Naive B cell (primary cell): ENCODE results near the gene HSF4. TPM values are rescaled to one million over a fixed set of nuclear protein-coding genes. Genes with fewer than 3 reads are reported as not detected.
A peak's percentile ranks its signal among the peaks of the same experiment; 100 is the strongest.

Experiments
- ATAC-seq, 2 donors: fragments of 150-1000 bp; cut with Tn5 transposase; 2 replicates each; pipeline ENCODE4 v1.10.0; 2021; ENCODE audit warnings: low read depth in 2 of 2, mild to moderate bottlenecking in 2 of 2, moderate library complexity in 2 of 2
- DNase-seq: peaks from one replicate; pipeline ENCODE4 v3.0.0; 2022
- H3K27ac Mint-ChIP-seq, 6 donors: one replicate each; pipeline ENCODE4 v1.8.0; 2020 to 2022; ENCODE audit warnings: mild to moderate bottlenecking in 6 of 6, mixed read lengths in 6 of 6, moderate library complexity in 5 of 6, inconsistent platforms in 2 of 6
- H3K27me3 Mint-ChIP-seq, 3 donors: one replicate each; pipeline ENCODE4 v1.8.0; 2021 to 2022; ENCODE audit warnings: mixed read lengths in 3 of 3, mild to moderate bottlenecking in 1 of 3
- H3K36me3 Mint-ChIP-seq, 2 donors: one replicate each; pipeline ENCODE4 v1.8.0; 2020 to 2022; ENCODE audit warnings: mixed read lengths in 2 of 2, inconsistent platforms in 1 of 2, mild to moderate bottlenecking in 1 of 2
- H3K4me1 Mint-ChIP-seq, 3 donors: one replicate each; pipeline ENCODE4 v1.8.0; 2020 to 2022; ENCODE audit warnings: mixed read lengths in 3 of 3, inconsistent platforms in 1 of 3, mild to moderate bottlenecking in 1 of 3, moderate library complexity in 1 of 3
- H3K4me3 Mint-ChIP-seq, 8 donors: one replicate each; pipeline ENCODE4 v1.8.0; 2020 to 2022; ENCODE audit warnings: mild to moderate bottlenecking in 8 of 8, mixed read lengths in 8 of 8, moderate library complexity in 8 of 8, inconsistent platforms in 2 of 8
- H3K9me3 Mint-ChIP-seq, 7 donors: one replicate each; pipeline ENCODE4 v1.8.0; 2020 to 2022; ENCODE audit warnings: mixed read lengths in 7 of 7, mild to moderate bottlenecking in 5 of 7, inconsistent platforms in 2 of 7, moderate library complexity in 1 of 7
- polyA plus RNA-seq, 6 donors: library from polyadenylated mRNA; unstranded; fragments of 300-500 nt; fragmentation: Illumina TruSeq; gene quantifications; one replicate each; pipeline ENCODE4 v1.2.3, GENCODE V29; 2021; ENCODE audit warnings: low read depth in 6 of 6

The HSF4 gene
- polyA plus RNA-seq, 6 donors from 2014 or later: not detected

DNA sequence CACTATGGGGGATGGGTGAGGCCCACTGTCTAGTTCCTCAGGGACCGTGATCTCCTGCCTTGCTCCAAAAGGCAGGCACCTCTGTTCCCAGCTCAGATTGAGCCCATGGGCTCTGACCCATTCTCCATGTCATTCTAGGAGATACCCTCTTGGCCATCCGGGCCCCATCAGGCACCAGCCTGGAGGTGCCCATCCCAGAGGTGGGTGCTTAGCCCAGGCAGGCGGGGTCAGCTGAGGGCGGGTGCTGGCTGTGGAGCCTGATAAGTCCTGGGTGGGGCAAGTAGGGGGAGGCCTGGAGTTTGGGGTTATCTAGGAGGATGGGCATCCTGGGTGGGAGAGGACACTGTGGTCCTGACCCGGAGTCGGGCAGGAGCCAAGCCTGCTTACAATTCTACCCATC, 29.7 kb downstream of the HSF4 start:
- ATAC-seq (no peak), DNase-seq (no peak)
- Mint-ChIP-seq H3K27me3 (peaks cover 0 to 4% (median 0%) of the 10 kb centered on the region in 3 donors), H3K4me3 (peak overlapping the region in 5 of 8 donors; percentile 77 to 94 (median 89)), H3K27ac (peak overlapping the region in 1 of 6 donors; percentile 45), H3K4me1 (peaks cover 34 to 54% (median 53%) of the 10 kb centered on the region in 3 donors), H3K9me3 (no peaks in the 10 kb centered on the region), H3K36me3 (peaks cover 6 to 15% of the 10 kb centered on the region in 2 donors)

GRCh38 chr16:67195676-67196075, 31.1 kb downstream of the HSF4 start:
- Mint-ChIP-seq H3K36me3 (peaks cover 6 to 21% of the 10 kb centered on the region in 2 donors), H3K4me3 (peak overlapping the region in 3 of 8 donors; percentile 15 to 94 (median 33)), H3K27me3 (peaks cover 0 to 4% (median 0%) of the 10 kb centered on the region in 3 donors), H3K9me3 (no peaks in the 10 kb centered on the region), H3K27ac (peak overlapping the region in 2 of 6 donors; percentile 38 to 54), H3K4me1 (peaks cover 40 to 59% (median 53%) of the 10 kb centered on the region in 3 donors)
- no peak for ATAC-seq
- no peak for DNase-seq

- DNase-seq: no peak
- H3K27ac Mint-ChIP-seq: peak overlapping the region in 1 of 6 donors; percentile 78
- peak overlapping the region in 1 of 8 donors; percentile 94 for H3K4me3 Mint-ChIP-seq
- no peaks in the 10 kb centered on the region for H3K9me3 Mint-ChIP-seq
- H3K4me1 Mint-ChIP-seq: peaks cover 33 to 52% (median 44%) of the 10 kb centered on the region in 3 donors
- peaks cover 6 to 21% of the 10 kb centered on the region in 2 donors for H3K36me3 Mint-ChIP-seq
- no peak for ATAC-seq
- peaks cover 0 to 2% (median 0%) of the 10 kb centered on the region in 3 donors for H3K27me3 Mint-ChIP-seq
Measured at GRCh38 chr16:67196881-67197280, 32.3 kb downstream of the HSF4 start.

DNA sequence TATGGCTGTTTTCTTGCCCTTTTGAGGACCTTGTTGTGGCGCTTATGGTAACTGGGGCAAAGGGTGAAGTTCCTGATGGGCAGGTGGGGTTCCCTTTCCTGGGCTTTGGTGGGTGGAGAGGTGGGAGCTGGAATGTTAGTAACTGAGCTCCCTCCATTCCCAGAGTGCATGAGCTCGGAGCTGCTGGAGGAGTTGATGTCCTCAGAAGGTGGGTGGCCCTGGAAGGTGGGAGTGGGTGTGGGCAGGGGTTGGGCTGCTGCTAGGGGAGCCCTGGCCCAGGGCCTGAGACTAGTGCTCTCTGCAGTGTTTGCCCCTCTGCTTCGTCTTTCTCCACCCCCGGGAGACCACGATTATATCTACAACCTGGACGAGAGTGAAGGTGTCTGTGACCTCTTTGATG, 33.2 kb downstream of the HSF4 start:
- H3K27ac Mint-ChIP-seq: peak overlapping the region in 2 of 6 donors; percentile 24 to 44
- peaks cover 6 to 21% of the 10 kb centered on the region in 2 donors for H3K36me3 Mint-ChIP-seq
- no peaks in the 10 kb centered on the region for H3K9me3 Mint-ChIP-seq

DNA sequence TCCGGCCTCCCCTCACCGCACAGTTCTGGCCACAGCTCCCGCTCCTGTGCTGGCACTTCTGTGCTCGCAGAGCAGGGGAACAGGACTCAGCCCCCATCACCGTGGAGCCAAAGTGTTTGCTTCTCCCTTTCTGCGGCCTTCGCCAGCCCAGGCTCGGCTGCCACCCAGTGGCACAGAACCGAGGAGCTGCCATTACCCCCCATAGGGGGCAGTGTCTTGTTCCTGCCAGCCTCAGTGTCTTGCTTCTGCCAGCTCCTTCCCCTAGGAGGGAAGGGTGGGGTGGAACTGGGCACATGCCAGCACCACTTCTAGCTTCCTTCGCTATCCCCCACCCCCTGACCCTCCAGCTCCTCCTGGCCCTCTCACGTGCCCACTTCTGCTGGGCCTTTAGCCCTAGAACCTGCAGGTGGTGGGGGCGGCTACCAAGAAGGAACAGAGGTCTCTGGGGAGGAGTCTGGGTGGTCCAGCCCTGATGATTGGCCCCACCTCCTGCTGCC, 33.7 kb downstream of the HSF4 start:
- Mint-ChIP-seq H3K36me3 (peaks cover 6 to 21% of the 10 kb centered on the region in 2 donors), H3K27ac (peak overlapping the region in 3 of 6 donors; percentile 38 to 84 (median 82)), H3K9me3 (no peaks in the 10 kb centered on the region), H3K4me1 (peaks cover 32 to 41% (median 34%) of the 10 kb centered on the region in 3 donors), H3K4me3 (peak overlapping the region in 3 of 8 donors; percentile 22 to 43 (median 29)), H3K27me3 (no peaks in the 10 kb centered on the region)
- ATAC-seq (peak; percentile 44 to 65), DNase-seq (peak; percentile 20)

More for the DNA sequence above, 33.2 kb downstream of the HSF4 start:
- Mint-ChIP-seq H3K27me3 (no peaks in the 10 kb centered on the region), H3K4me1 (peaks cover 32 to 47% (median 40%) of the 10 kb centered on the region in 3 donors), H3K4me3 (peak overlapping the region in 2 of 8 donors; percentile 43 to 51)
- ATAC-seq (no peak), DNase-seq (no peak)

- DNase-seq (no peak), ATAC-seq (peak; percentile 52 to 71)
- Mint-ChIP-seq H3K4me1 (peaks cover 24 to 32% (median 25%) of the 10 kb centered on the region in 3 donors), H3K36me3 (peaks cover 6 to 21% of the 10 kb centered on the region in 2 donors), H3K4me3 (peak within 1 kb of the TSS in 6 of 8 donors; percentile 22 to 71 (median 47)), H3K27ac (peak within 1 kb of the TSS in 3 of 6 donors; percentile 38 to 84 (median 82)), H3K27me3 (no peaks in the 10 kb centered on the region), H3K9me3 (no peaks in the 10 kb centered on the region)
Measured at GRCh38 chr16:67199011-67199807, 34.7 kb downstream of the HSF4 start, which contains the start of gene ELMO3. Gene ELMO3 (plus strand): TSS chr16:67199131. CDS start chr16:67199327, 196 bp downstream.

DNA sequence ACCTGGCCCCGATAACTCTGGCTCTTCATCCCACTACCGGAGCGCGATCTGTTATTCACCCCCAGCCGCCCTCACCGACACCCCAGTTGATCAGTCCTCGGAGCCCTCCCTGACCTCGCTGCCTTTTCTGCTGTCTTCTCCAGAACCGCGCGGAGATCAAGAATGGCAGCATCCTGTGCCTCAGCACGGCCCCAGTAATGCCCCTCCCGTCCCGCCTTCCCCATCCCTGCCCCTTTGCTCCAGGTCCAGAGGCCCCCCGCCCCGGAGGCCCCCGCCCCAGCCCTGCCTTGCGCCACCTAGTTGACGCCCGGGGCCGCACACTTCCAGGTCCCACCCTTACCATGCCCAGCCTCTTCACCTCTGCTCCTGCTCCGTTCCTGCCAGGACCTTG, 35.3 kb downstream of the HSF4 start:
- DNase-seq: no peak
- Mint-ChIP-seq H3K36me3 (peaks cover 6 to 21% of the 10 kb centered on the region in 2 donors), H3K4me3 (peak overlapping the region in 6 of 8 donors; percentile 15 to 74 (median 54)), H3K9me3 (no peaks in the 10 kb centered on the region), H3K27ac (peak overlapping the region in 2 of 6 donors; percentile 78 to 86), H3K4me1 (peaks cover 20 to 31% (median 23%) of the 10 kb centered on the region in 3 donors), H3K27me3 (no peaks in the 10 kb centered on the region)
- ATAC-seq: peak in 1 of 2 donors; percentile 32

- no peaks in the 10 kb centered on the region for H3K9me3 Mint-ChIP-seq
- ATAC-seq (no peak), DNase-seq (no peak)
- no peaks in the 10 kb centered on the region for H3K27me3 Mint-ChIP-seq
- no peak overlapping the region for H3K27ac Mint-ChIP-seq
- H3K36me3 Mint-ChIP-seq: peaks cover 6 to 21% of the 10 kb centered on the region in 2 donors
- H3K4me1 Mint-ChIP-seq: peaks cover 19 to 30% (median 23%) of the 10 kb centered on the region in 3 donors
- H3K4me3 Mint-ChIP-seq: no peak overlapping the region
Measured at GRCh38 chr16:67200491-67200890, 35.9 kb downstream of the HSF4 start.

GRCh38 chr16:67201411-67202345, 37.1 kb downstream of the HSF4 start:
- Mint-ChIP-seq H3K27ac (peak overlapping the region in 1 of 6 donors; percentile 54), H3K4me3 (no peak overlapping the region), H3K36me3 (peaks cover 2 to 11% of the 10 kb centered on the region in 2 donors), H3K9me3 (no peaks in the 10 kb centered on the region), H3K27me3 (no peaks in the 10 kb centered on the region), H3K4me1 (peaks cover 13 to 18% (median 15%) of the 10 kb centered on the region in 3 donors)
- no peak for DNase-seq
- ATAC-seq: no peak

DNA sequence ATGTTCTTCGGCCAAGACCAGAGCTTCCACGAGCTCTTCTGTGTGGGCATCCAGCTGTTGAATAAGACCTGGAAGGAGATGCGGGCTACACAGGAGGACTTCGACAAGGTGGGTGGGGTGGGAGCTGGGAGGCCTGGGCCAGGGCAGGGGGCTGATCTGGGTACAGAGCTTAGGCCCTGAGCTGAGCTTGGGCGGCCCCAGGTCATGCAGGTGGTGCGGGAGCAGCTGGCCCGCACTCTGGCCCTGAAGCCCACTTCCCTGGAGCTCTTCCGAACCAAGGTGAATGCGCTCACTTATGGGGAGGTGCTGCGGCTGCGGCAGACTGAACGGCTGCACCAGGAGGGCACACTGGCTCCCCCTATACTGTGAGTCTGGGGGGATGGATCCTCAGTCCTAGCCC, 37.9 kb downstream of the HSF4 start:
- Mint-ChIP-seq H3K27ac (no peak overlapping the region), H3K36me3 (peaks cover 0 to 6% of the 10 kb centered on the region in 2 donors)

DNA sequence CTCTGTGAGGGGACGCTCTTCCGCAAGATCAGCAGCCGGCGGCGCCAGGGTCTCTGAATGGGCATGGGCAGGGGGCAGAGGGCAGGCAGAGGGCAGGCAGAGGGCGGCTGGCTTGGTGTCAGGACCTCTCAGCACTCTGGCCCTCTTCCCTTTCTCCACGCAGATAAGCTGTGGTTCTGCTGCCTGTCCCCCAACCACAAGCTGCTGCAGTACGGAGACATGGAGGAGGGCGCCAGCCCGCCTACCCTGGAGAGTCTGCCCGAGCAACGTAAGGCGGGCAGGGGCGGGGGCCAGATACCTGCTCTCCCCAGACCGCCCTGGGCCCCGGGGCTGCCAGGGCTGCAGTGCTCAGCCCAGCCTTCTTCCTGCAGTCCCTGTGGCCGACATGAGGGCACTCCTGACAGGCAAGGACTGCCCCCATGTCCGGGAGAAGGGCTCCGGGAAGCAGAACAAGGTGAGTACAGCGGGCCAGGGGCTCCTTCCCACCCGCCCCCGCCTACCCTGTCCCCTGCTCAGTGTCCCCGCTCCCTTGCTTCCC, 38.5 kb downstream of the HSF4 start:
- H3K4me3 Mint-ChIP-seq: no peak overlapping the region

More for the DNA sequence above, 37.9 kb downstream of the HSF4 start:
- ATAC-seq (no peak), DNase-seq (no peak)
- no peaks in the 10 kb centered on the region for H3K27me3 Mint-ChIP-seq
- no peak overlapping the region for H3K4me3 Mint-ChIP-seq
- no peaks in the 10 kb centered on the region for H3K9me3 Mint-ChIP-seq
- H3K4me1 Mint-ChIP-seq: peaks cover 5 to 13% (median 12%) of the 10 kb centered on the region in 3 donors

GRCh38 chr16:67204076-67204475, 39.5 kb downstream of the HSF4 start:
- H3K27ac Mint-ChIP-seq: peak overlapping the region in 1 of 6 donors; percentile 66
- no peak overlapping the region for H3K4me3 Mint-ChIP-seq
- peaks cover 0 to 8% (median 5%) of the 10 kb centered on the region in 3 donors for H3K4me1 Mint-ChIP-seq
- H3K27me3 Mint-ChIP-seq: no peaks in the 10 kb centered on the region
- DNase-seq (no peak), ATAC-seq (no peak)
- H3K9me3 Mint-ChIP-seq: no peaks in the 10 kb centered on the region
- peaks cover 0 to 6% of the 10 kb centered on the region in 2 donors for H3K36me3 Mint-ChIP-seq

More for the DNA sequence above, 38.5 kb downstream of the HSF4 start:
- Mint-ChIP-seq H3K27me3 (no peaks in the 10 kb centered on the region), H3K27ac (no peak overlapping the region), H3K36me3 (peaks cover 0 to 6% of the 10 kb centered on the region in 2 donors), H3K9me3 (no peaks in the 10 kb centered on the region), H3K4me1 (peaks cover 5 to 12% (median 11%) of the 10 kb centered on the region in 3 donors)
- DNase-seq (no peak), ATAC-seq (no peak)
